Measurements from ENCODE around the gene SPSB4.

SPSB4 gene

GRCh38 chr3:141055136-141055535 is 4.0 kb downstream of the SPSB4 start:
- DNase-seq (ENCODE audit: low read depth) = no peak

DNA sequence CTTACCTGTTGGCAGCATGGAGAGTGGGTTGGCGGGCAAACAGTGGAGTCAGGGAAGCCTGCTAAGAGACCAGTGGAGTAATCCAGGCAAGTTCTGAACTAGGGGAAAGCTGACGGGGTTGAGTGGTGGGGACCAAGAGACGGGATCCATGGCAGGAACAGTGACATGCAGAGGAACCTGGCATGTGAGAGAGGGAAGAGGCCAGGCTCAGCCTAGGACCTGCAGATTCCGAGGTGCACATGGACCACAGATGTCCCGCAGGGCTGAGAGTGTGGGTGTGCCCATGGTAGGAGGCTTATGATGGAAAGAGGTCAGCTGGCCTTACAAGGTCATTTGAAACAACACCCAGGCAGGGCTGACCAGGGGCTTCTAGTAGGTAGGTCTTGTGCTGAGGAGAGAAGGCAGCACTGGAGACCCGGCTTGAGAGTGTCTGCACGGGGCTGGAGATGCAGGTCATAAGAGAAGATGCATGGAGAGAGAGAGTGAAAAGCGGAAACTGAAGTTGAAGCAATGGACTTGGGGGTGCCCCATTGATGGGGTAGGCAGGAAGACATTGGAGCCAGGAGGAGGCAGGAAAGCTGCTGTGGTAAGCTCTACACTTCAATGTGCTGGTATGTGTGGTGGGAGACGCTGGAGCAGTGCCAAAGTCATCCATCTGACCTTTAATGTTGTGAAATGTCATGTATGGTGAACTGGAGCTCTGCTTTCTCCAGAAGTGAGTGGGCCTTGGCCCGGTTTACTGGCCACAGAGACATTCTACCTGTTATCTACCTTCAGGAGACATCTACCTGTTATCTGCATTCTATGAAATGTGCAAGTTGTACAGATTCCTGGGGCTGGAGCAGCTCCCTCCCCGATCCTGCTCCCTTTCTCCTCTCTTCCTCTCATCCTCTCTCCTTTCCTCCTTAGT is 4.6 kb downstream of the SPSB4 start:
- DNase-seq (ENCODE audit: low read depth) = no peak

GRCh38 chr3:141056751-141057171 is 5.6 kb downstream of the SPSB4 start:
- DNase-seq (ENCODE audit: low read depth) = no peak

DNA sequence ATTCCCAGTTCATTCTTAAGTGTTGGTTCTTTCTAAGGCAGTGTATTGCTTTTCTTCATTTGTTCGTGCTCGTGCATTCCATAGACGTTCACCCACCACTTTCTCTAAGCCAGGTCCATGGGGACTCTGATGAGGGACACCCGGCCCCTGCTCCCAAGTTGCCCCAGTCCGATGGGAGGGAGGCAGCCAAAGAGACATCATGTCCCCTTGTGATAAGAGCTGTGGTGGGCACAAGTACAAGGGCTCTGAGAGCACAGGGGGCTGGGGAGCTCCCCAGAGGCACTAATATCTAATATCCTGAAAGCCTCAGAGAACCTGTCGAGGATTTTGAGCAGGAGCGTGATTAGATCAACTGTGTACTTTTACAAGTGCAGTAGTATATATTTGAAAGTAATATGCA is 6.3 kb downstream of the SPSB4 start:
- DNase-seq (ENCODE audit: low read depth) = no peak

DNA sequence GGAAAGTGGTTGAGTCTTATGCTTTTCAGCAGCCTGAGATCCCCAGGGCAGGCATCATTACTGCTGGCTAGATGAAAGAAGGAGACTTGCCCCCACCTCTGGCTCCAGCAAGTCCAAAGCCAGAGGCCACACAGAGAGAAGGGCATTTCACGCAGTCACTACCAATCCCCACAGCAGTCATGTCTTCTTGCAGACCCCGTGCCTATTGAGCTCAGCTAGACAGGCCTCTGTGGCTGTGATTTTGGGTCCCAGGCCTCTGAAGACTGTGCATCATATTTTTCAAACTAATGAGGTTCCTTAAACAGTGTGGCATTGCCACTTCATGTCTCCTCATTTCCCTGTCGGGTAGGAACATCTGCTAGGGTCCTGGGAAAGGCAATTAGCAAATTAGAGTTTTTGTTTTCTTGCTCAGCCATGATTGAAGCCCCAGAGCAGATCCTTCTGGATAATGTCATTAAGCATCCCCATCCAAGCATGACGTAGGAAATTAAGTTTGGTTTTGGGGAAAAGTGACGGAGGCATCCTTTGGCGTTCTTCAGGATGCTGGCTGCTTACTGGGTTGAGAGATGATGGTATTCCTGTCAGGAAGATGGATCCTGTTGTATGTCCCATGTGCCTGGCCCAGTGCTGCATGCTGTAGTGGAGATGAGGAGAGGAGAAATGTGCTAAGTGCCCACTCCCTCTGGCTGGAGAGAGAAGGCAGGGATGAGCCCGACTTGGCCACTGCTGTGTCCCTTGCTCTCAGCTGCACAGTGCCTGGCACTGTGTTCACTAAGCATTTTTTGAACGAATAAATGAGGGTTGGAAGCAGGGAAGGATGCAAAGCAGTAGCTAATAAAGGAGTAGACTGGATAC is 7.0 kb downstream of the SPSB4 start:
- DNase-seq (ENCODE audit: low read depth) = no peak

GRCh38 chr3:141058996-141059395 is 7.8 kb downstream of the SPSB4 start:
- no peak for DNase-seq (ENCODE audit: low read depth)

GRCh38 chr3:141059816-141060215 is 8.7 kb downstream of the SPSB4 start:
- no peak for DNase-seq (ENCODE audit: low read depth)

DNA sequence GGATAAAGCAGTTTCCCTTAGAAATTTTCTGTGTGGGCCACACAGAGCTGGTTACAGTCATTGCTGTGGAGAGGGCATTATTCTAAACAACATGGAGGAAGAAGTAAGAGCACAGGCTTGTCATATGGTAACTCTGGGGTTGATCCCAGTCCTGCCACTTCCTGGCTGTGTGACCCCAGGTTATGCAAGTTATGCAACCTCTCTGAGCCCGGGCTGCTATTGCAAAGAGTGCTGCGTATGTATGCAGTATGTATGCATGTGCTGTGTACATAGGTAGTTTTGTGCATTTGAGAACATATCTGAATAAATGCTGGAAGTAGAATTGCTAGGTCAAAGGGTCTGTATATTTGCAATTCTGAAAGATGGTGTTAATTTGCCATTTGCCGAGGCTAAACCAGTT is 9.2 kb downstream of the SPSB4 start:
- no peak for DNase-seq (ENCODE audit: low read depth)

- no peak for DNase-seq (ENCODE audit: low read depth)
These were observed 12.7 kb downstream of the SPSB4 start for GRCh38 chr3:141063831-141064230.

DNA sequence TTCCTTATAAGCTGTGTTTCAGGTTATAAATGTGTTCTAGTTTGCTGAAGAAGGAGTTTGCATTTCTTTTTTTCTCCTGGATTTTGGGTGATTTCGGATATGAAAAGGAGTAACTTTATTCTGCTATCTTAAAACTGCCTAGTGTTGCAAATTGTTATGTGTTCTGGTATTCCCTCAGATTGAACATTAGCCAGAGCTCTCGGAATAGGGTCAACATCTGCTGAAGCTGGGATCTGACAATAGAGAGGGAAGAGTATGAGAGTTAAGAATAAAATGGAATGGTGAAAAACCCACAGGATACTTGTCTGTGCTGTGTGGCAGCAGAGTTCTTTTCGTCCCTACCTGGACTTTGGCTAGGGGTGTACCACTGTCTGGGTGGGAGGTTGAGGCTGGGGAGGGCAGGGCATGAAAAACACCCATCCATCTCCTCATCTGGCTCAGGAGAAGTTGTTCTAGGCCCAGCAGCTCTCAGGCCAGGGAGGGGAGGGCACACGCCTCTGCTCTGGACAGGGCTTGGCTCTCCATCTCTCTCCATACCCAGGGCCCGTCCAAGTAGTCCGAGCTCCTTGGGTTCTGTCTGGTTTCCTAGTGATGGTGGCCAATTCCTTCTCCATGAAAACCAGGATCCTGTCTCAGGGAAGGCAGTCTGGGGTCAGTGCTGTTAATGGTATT is 13.2 kb downstream of the SPSB4 start:
- DNase-seq (ENCODE audit: low read depth) = no peak

DNA sequence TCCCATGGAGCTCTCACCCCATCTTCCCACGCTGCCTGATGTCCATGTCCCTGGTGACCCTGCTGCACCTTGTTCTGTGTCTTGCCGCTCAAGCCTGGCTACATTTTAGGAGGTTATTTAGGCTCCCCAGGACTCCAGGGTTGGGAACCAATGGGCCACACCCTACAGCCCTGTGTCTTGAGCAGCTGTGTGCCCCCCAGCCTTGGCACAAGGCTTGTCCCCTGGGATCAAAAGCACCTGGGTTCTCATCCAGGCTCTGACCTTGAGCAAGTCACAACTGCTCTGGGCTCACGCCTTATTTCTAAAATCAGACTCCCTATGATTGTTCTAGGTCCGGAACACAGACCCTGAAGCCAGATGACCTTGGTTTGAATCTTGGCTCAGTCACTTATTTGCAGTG is 14.1 kb downstream of the SPSB4 start:
- no peak for DNase-seq (ENCODE audit: low read depth)

GRCh38 chr3:141065841-141066805 is 15.0 kb downstream of the SPSB4 start:
- no peak for DNase-seq (ENCODE audit: low read depth)

DNA sequence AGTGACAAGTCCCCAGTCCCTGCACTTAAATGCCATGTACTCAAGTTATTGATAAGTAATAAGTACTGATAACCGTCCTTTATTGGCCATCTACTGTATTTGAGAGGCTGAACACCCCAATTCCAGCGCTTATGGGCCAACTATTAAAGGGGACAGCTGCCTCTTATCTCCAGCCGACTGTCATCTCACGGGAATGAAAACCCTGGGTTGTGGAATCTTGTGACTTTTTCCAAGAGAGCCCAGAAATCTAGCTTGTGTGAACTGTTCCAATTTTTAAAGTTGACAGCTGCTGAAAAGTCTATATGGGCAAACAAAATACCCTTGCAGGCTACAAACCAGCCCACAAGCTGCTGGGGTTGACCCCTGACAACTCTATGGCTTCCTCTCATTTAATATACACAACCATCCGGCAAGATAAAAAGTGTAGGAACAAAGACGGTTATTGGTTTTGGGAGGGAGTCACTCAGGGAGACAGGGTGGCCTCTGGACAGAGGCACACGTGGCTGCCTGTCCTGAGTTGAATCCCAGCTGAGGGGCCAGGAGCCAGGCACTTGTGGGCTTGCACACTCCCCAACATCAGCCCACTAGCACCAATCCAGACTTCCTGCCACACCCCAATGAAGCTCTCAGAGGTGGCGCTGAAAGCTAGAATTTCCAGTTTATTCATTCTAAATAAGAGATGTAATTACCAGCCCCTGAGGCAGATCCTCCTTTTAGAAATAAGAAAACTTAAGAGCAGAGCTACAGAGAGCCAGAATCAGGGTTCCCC is 16.2 kb downstream of the SPSB4 start:
- no peak for DNase-seq (ENCODE audit: low read depth)

- DNase-seq (ENCODE audit: low read depth) = no peak
These were observed 19.1 kb downstream of the SPSB4 start for GRCh38 chr3:141070229-141070628.

- no peak for DNase-seq (ENCODE audit: low read depth)
These were observed 19.7 kb downstream of the SPSB4 start for GRCh38 chr3:141070727-141071357.

GRCh38 chr3:141071681-141072260 is 20.6 kb downstream of the SPSB4 start:
- DNase-seq (ENCODE audit: low read depth) = no peak

GRCh38 chr3:141072950-141073349 is 21.8 kb downstream of the SPSB4 start:
- no peak for DNase-seq (ENCODE audit: low read depth)

GRCh38 chr3:141073580-141073979 is 22.4 kb downstream of the SPSB4 start:
- DNase-seq (ENCODE audit: low read depth) = no peak

GRCh38 chr3:141074529-141074928 is 23.4 kb downstream of the SPSB4 start:
- DNase-seq (ENCODE audit: low read depth) = no peak
